HepG2 (cell line): ENCODE results near the gene ZNF365. TPM values are rescaled to one million over a fixed set of nuclear protein-coding genes. Genes with fewer than 3 reads are reported as not detected.

Source experiments
- ATAC-seq: fragments of 200-7000 bp; cut with Tn5 transposase; 3 replicates; pipeline ENCODE4 v1.9.1; 2020; ENCODE audit warnings: mild to moderate bottlenecking, moderate library complexity
- BruUV-seq: library from RNA; stranded (reverse); fragments of 400-500 nt; replicated peaks from 2 replicates; lab custom pipeline; 2021; lab: Mats Ljungman, UMichigan
- CTCF ChIA-PET: fragments of 300-600 bp; formaldehyde crosslinking; extraction: SDS; loops from one replicate; lab custom pipeline; 2021; ENCODE audit warnings: low total read pairs, inconsistent platforms, low intra/inter-chr PET ratio; lab: Yijun Ruan, JAX
- POLR2A ChIA-PET: fragments of 350-600 bp; sonication (Branson Sonifier 250); formaldehyde crosslinking; loops from one replicate; lab custom pipeline; 2020; ENCODE audit warnings: antibody characterized with exemption, inconsistent platforms; lab: Yijun Ruan, JAX
- DNase-seq: peaks from one replicate; pipeline ENCODE4 v3.0.0-alpha.2; 2015; ENCODE audit warnings: low spot score
- FAIRE-seq: peaks from 3 replicates; lab custom pipeline; 2011; peaks lifted over from hg19 to GRCh38; lab: Jason Lieb, UNC
- H2AFZ ChIP-seq: one replicate; pipeline ENCODE4 v1.6.1; 2011; ENCODE audit warnings: low read length, inconsistent platforms
- H3K27ac ChIP-seq: fragments of 300-600 bp; 3 replicates; pipeline ENCODE4 v1.8.0; 2011; ENCODE audit warnings: mixed run types, mild to moderate bottlenecking, mixed read lengths, low read length, inconsistent platforms; ENCODE audit not compliant: insufficient read depth; ENCODE audit errors: extremely low read length
- H3K27me3 ChIP-seq, 2 experiments: fragments of 200-600 bp in 1 of 2; 2 replicates in 1 of 2; 3 replicates in 1 of 2; pipeline versions ENCODE4 v1.6.0 to v1.8.0; 2011; ENCODE audit warnings: low read length in 2 of 2, mild to moderate bottlenecking in 2 of 2, moderate library complexity in 2 of 2, inconsistent platforms in 1 of 2; ENCODE audit not compliant: insufficient read depth in 2 of 2, control insufficient read depth in 1 of 2
- H3K36me3 ChIP-seq, 2 experiments: fragments of 200-600 bp in 1 of 2; replicated peaks in 1 of 2; 2 replicates in 1 of 2; 3 replicates in 1 of 2; pipeline versions ENCODE4 v1.5.1 to v1.8.0; 2011; ENCODE audit warnings: low read length in 2 of 2, inconsistent platforms in 1 of 2; ENCODE audit not compliant: insufficient read depth in 2 of 2, control insufficient read depth in 1 of 2
- H3K4me1 ChIP-seq: 2 replicates; pipeline ENCODE4 v1.5.1; 2012; ENCODE audit warnings: low read length, inconsistent platforms; ENCODE audit not compliant: insufficient read depth
- H3K4me2 ChIP-seq: 2 replicates; pipeline ENCODE4 v1.6.0; 2011; ENCODE audit warnings: low read depth, low read length, inconsistent platforms
- H3K4me3 ChIP-seq, 3 experiments: fragments of 200-600 bp in 1 of 3; sonication (generic), shearing (Covaris generic) in 1 of 3; replicated peaks in 1 of 3; 2 replicates each; pipeline ENCODE4 v1.5.1; 2011 to 2016; ENCODE audit warnings: low read length in 3 of 3, inconsistent platforms in 2 of 3, low read depth in 2 of 3, mild to moderate bottlenecking in 2 of 3, control low read depth in 1 of 3, mixed read lengths in 1 of 3; ENCODE audit not compliant: insufficient read depth in 1 of 3
- H3K79me2 ChIP-seq: one replicate; pipeline ENCODE4 v1.6.1; 2011; ENCODE audit warnings: low read length, inconsistent platforms; ENCODE audit not compliant: insufficient read depth
- H3K9ac ChIP-seq: 2 replicates; pipeline ENCODE4 v1.6.0; 2011; ENCODE audit warnings: mild to moderate bottlenecking, low read depth, low read length, inconsistent platforms; ENCODE audit not compliant: insufficient read depth
- H3K9me3 ChIP-seq: 2 replicates; pipeline ENCODE4 v1.5.1; 2012; ENCODE audit warnings: mild to moderate bottlenecking, low read length
- H4K20me1 ChIP-seq: 2 replicates; pipeline ENCODE4 v1.6.0; 2011; ENCODE audit warnings: inconsistent platforms, mild to moderate bottlenecking, low read length, moderate library complexity; ENCODE audit not compliant: insufficient read depth
- AFF4 ChIP-seq: sonication (generic); formaldehyde crosslinking; IDR thresholded peaks from 2 replicates; pipeline ENCODE4 v1.4.0; 2020; ENCODE audit warnings: missing genetic modification reagents
- DZIP1 ChIP-seq: sonication (generic); formaldehyde crosslinking; IDR thresholded peaks from 2 replicates; pipeline ENCODE4 v1.5.0; 2020; ENCODE audit warnings: mild to moderate bottlenecking, missing genetic modification reagents
- JUND ChIP-seq: sonication (generic); formaldehyde crosslinking; IDR thresholded peaks from 2 replicates; pipeline ENCODE4 v1.8.0; 2022; ENCODE audit warnings: mild to moderate bottlenecking, missing genetic modification reagents
- NCOR1 ChIP-seq: fragments of 200-600 bp; sonication (generic); IDR thresholded peaks from 2 replicates; pipeline ENCODE4 v1.7.0; 2017; ENCODE audit warnings: antibody characterized with exemption, low read length, borderline replicate concordance
- PRPF4 ChIP-seq: fragments of 200-400 bp; formaldehyde crosslinking; IDR thresholded peaks from 2 replicates; pipeline ENCODE4 v1.6.1; 2016; ENCODE audit warnings: low read length, low read depth; ENCODE audit not compliant: poor library complexity, severe bottlenecking
- SOX5 ChIP-seq: IDR thresholded peaks from 2 replicates; pipeline ENCODE4 v1.6.1; 2016; ENCODE audit warnings: borderline replicate concordance
- SRY ChIP-seq: sonication (generic); formaldehyde crosslinking; IDR thresholded peaks from 2 replicates; pipeline ENCODE4 v1.8.0; 2022; ENCODE audit warnings: mild to moderate bottlenecking, missing genetic modification reagents
- ZNF879 ChIP-seq: sonication (generic); formaldehyde crosslinking; IDR thresholded peaks from 2 replicates; pipeline ENCODE4 v1.8.1; 2023; ENCODE audit warnings: missing genetic modification reagents
- WGBS: methylation state at CpG from one replicate; pipeline ENCODE4 v1.1.6; 2017; ENCODE audit warnings: low lambda C conversion rate; 5-methylcytosine and 5-hydroxymethylcytosine counted together
- in situ Hi-C: cut with HindIII; loops from 2 replicates; pipeline ENCODE4 v1.10.0; 2017; ENCODE audit warnings: low pct_unique_long_range_greater_than_20kb; ENCODE audit not compliant: extremely low pct_ligation_motif_present
- intact Hi-C: fragments of 100-400 bp; cut with micrococcal nuclease; formaldehyde crosslinking; loops from one replicate; pipeline ENCODE4 v1.10.0; 2022; ENCODE audit not compliant: unreplicated experiment
- polyA plus RNA-seq, 8 experiments: library from polyadenylated mRNA; depleted of rRNA in 3 of 8; stranded (reverse) in 7 of 8; unstranded in 1 of 8; fragments of >200 nt; fragmentation: Illumina TruSeq in 4 of 8; extraction: Trizol in 4 of 8; gene quantifications; 2 replicates each; pipeline versions ENCODE4 v1.2.1 to v1.2.3, GENCODE V29; 2011 to 2016; ENCODE audit warnings: low read depth in 4 of 8, missing spikeins in 1 of 8, mixed read lengths in 1 of 8; ENCODE audit not compliant: insufficient read depth in 1 of 8
- total RNA-seq, 5 experiments: library from RNA; depleted of rRNA; stranded (reverse); fragments of >200 nt; fragmentation: Illumina TruSeq; extraction: Trizol; gene quantifications; 2 replicates each; pipeline ENCODE4 v1.2.3, GENCODE V29; 2016; ENCODE audit warnings: low read depth in 1 of 5
- TF ChIP-seq, protein P1 (sequence below): sonication (generic); formaldehyde crosslinking; IDR thresholded peaks from 2 replicates; pipeline ENCODE4 v1.4.0; 2020; ENCODE audit warnings: low read depth, missing genetic modification reagents
- TF ChIP-seq, protein P2 (sequence below): sonication (generic); formaldehyde crosslinking; IDR thresholded peaks from 2 replicates; pipeline ENCODE4 v1.8.0; 2022; ENCODE audit warnings: missing genetic modification reagents, mild to moderate bottlenecking, inconsistent platforms, borderline replicate concordance
- TF ChIP-seq, protein P3 (sequence below): sonication (generic); formaldehyde crosslinking; IDR thresholded peaks from 2 replicates; pipeline ENCODE4 v1.4.0; 2020; ENCODE audit warnings: mild to moderate bottlenecking, missing genetic modification reagents

ZNF365 gene
- total and polyA plus RNA-seq, 2 of the 13 experiments (the other 11 are each of a cell fraction or from before 2014, with no cell fraction given): not detected

- WGBS: under 1% methylated on average over 6 of the region's 6 CpGs
- Histone ChIP-seq H2AFZ (no peak overlapping the region), H3K4me3 (no peak overlapping the region), H3K4me1 (no peaks in the 10 kb centered on the region), H3K79me2 (no peaks in the 10 kb centered on the region), H3K27me3 (peaks cover 2 to 5% of the 10 kb centered on the region in 2 experiments; a peak in 4 of 5 replicates), H4K20me1 (no peaks in the 10 kb centered on the region), H3K4me2 (no peak overlapping the region), H3K27ac (no peak overlapping the region), H3K36me3 (no peaks in the 10 kb centered on the region), H3K9ac (no peak overlapping the region), H3K9me3 (no peaks in the 10 kb centered on the region)
- FAIRE-seq (no peak), ATAC-seq (no peak), DNase-seq (no peak)
- CTCF ChIA-PET: no interaction called here
- POLR2A ChIA-PET: no interaction called here
- in situ Hi-C loops (no loop called here), intact Hi-C loops (no loop called here)
- BruUV-seq: no TSS peak
- no peak for TF ChIP-seq PRPF4
- no peak for TF ChIP-seq AFF4 (CRISPR knock-in tag)
- no peak for TF ChIP-seq SRY
- TF ChIP-seq, protein P1, sequence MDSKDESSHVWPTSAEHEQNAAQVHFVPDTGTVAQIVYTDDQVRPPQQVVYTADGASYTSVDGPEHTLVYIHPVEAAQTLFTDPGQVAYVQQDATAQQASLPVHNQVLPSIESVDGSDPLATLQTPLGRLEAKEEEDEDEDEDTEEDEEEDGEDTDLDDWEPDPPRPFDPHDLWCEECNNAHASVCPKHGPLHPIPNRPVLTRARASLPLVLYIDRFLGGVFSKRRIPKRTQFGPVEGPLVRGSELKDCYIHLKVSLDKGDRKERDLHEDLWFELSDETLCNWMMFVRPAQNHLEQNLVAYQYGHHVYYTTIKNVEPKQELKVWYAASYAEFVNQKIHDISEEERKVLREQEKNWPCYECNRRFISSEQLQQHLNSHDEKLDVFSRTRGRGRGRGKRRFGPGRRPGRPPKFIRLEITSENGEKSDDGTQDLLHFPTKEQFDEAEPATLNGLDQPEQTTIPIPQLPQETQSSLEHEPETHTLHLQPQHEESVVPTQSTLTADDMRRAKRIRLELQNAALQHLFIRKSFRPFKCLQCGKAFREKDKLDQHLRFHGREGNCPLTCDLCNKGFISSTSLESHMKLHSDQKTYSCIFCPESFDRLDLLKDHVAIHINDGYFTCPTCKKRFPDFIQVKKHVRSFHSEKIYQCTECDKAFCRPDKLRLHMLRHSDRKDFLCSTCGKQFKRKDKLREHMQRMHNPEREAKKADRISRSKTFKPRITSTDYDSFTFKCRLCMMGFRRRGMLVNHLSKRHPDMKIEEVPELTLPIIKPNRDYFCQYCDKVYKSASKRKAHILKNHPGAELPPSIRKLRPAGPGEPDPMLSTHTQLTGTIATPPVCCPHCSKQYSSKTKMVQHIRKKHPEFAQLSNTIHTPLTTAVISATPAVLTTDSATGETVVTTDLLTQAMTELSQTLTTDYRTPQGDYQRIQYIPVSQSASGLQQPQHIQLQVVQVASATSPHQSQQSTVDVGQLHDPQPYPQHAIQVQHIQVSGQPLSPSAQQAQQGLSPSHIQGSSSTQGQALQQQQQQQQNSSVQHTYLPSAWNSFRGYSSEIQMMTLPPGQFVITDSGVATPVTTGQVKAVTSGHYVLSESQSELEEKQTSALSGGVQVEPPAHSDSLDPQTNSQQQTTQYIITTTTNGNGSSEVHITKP (CRISPR knock-in tag): no peak
- TF ChIP-seq, protein P2, sequence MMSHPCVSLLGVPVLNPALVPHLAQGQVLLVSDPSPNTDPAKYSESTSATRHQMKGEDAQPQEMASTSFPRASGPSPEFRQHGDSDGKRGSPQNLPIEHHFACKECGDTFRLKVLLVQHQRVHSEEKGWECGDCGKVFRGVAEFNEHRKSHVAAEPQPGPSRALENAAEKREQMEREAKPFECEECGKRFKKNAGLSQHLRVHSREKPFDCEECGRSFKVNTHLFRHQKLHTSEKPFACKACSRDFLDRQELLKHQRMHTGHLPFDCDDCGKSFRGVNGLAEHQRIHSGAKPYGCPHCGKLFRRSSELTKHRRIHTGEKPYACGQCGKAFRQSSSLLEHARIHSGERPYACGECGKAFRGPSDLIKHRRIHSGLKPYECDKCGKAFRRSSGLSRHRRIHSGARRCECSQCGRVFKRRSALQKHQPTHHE (CRISPR knock-in tag): no peak
- TF ChIP-seq, protein P3, sequence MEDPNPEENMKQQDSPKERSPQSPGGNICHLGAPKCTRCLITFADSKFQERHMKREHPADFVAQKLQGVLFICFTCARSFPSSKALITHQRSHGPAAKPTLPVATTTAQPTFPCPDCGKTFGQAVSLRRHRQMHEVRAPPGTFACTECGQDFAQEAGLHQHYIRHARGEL (CRISPR knock-in tag): no peak
- TF ChIP-seq ZNF879 (CRISPR knock-in tag): no peak
- no peak for TF ChIP-seq SOX5 (CRISPR knock-in tag)
- no peak for TF ChIP-seq NCOR1
- no peak for TF ChIP-seq JUND (CRISPR knock-in tag)
- no peak for TF ChIP-seq DZIP1 (CRISPR knock-in tag)
These were observed 76.9 kb downstream of the ZNF365 start for GRCh38 chr10:62450912-62451610.
